ENCODE measurements around the gene CCDC148.
"Not testable (repeated sequence)": the region's sequence is repeated elsewhere in the genome, so short reads cannot be mapped to it uniquely, and the experiment has no call there.

CCDC148 gene

GRCh38 chr2:158228943-158229508, 227.5 kb downstream of the CCDC148 start:
- Histone ChIP-seq H3K4me3 (ENCODE audit: low read length) (no peak overlapping the region), H3K27ac (ENCODE audit: low read length) (no peak overlapping the region), H3K4me1 (ENCODE audit: insufficient read depth, low read length) (no peaks in the 10 kb centered on the region), H3K9me3 (ENCODE audit: insufficient read depth, low read depth, low read length) (no peaks in the 10 kb centered on the region), H3K9ac (ENCODE audit: low read depth, low read length) (no peak overlapping the region), H3K36me3 (ENCODE audit: insufficient read depth, low read depth, low read length) (no peaks in the 10 kb centered on the region), H3K27me3 (ENCODE audit: insufficient read depth, low read length) (no peaks in the 10 kb centered on the region)

DNA sequence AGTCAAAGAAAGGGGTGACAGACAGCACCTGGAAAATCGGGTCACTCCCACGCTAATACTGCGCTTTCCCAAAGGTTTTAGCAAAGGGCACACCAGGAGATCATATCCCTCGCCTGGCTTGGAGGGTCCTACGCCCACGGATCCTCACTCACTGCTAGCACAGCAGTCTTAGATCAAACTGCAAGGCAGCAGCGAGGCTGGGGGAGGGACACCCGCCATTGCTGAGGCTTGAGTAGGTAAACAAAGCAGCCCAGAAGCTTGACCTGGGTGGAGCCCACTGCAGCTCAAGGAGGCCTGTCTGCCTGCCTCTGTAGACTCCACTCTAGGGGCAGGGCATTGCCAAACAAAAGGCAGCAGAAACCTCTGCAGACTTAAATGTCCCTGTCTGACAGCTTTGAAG, 233.5 kb downstream of the CCDC148 start:
- not testable (repeated sequence) for H3K9ac ChIP-seq (ENCODE audit: low read depth, low read length); H3K9me3 ChIP-seq (ENCODE audit: insufficient read depth, low read depth, low read length); H3K4me3 ChIP-seq (ENCODE audit: low read length); H3K27ac ChIP-seq (ENCODE audit: low read length); H3K36me3 ChIP-seq (ENCODE audit: insufficient read depth, low read depth, low read length); H3K27me3 ChIP-seq (ENCODE audit: insufficient read depth, low read length); H3K4me1 ChIP-seq (ENCODE audit: insufficient read depth, low read length)

GRCh38 chr2:158221063-158222020, 235.2 kb downstream of the CCDC148 start:
- H3K9ac ChIP-seq (ENCODE audit: low read depth, low read length) = no peak overlapping the region
- H3K4me3 ChIP-seq (ENCODE audit: low read length) = no peak overlapping the region
- H3K4me1 ChIP-seq (ENCODE audit: insufficient read depth, low read length) = no peaks in the 10 kb centered on the region
- no peaks in the 10 kb centered on the region for H3K27me3 ChIP-seq (ENCODE audit: insufficient read depth, low read length)
- H3K36me3 ChIP-seq (ENCODE audit: insufficient read depth, low read depth, low read length) = no peaks in the 10 kb centered on the region
- H3K27ac ChIP-seq (ENCODE audit: low read length) = no peak overlapping the region
- no peaks in the 10 kb centered on the region for H3K9me3 ChIP-seq (ENCODE audit: insufficient read depth, low read depth, low read length)

GRCh38 chr2:158217593-158217992, 239.0 kb downstream of the CCDC148 start:
- Histone ChIP-seq H3K4me3 (ENCODE audit: low read length) (no peak overlapping the region), H3K27me3 (ENCODE audit: insufficient read depth, low read length) (no peaks in the 10 kb centered on the region), H3K36me3 (ENCODE audit: insufficient read depth, low read depth, low read length) (no peaks in the 10 kb centered on the region), H3K4me1 (ENCODE audit: insufficient read depth, low read length) (peaks cover 14% of the 10 kb centered on the region), H3K9me3 (ENCODE audit: insufficient read depth, low read depth, low read length) (no peaks in the 10 kb centered on the region), H3K27ac (ENCODE audit: low read length) (no peak overlapping the region), H3K9ac (ENCODE audit: low read depth, low read length) (no peak overlapping the region)

DNA sequence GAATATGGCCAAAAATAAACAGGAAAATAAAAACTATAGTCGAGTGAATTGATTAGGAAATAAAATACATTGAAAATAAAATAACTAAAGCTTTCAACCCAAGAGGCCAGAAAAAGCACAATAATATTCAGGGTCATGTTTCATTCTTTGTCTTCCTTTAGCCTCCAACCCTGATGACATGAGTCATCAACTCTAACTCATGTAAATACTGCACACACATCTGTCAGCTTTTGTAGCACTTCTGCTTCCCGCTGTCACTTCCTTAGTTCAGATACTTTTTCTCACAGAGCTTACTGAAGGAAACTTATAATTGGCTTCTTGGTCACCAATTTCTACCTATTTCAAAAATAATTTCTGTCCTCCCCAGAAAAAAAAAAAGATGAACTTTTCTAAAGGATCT, 242.1 kb downstream of the CCDC148 start:
- no peaks in the 10 kb centered on the region for H3K36me3 ChIP-seq (ENCODE audit: insufficient read depth, low read depth, low read length)
- H3K27me3 ChIP-seq (ENCODE audit: insufficient read depth, low read length) = no peaks in the 10 kb centered on the region
- no peak overlapping the region for H3K4me3 ChIP-seq (ENCODE audit: low read length)
- no peaks in the 10 kb centered on the region for H3K9me3 ChIP-seq (ENCODE audit: insufficient read depth, low read depth, low read length)
- H3K4me1 ChIP-seq (ENCODE audit: insufficient read depth, low read length) = peaks cover 14% of the 10 kb centered on the region
- H3K9ac ChIP-seq (ENCODE audit: low read depth, low read length) = no peak overlapping the region
- H3K27ac ChIP-seq (ENCODE audit: low read length) = no peak overlapping the region

DNA sequence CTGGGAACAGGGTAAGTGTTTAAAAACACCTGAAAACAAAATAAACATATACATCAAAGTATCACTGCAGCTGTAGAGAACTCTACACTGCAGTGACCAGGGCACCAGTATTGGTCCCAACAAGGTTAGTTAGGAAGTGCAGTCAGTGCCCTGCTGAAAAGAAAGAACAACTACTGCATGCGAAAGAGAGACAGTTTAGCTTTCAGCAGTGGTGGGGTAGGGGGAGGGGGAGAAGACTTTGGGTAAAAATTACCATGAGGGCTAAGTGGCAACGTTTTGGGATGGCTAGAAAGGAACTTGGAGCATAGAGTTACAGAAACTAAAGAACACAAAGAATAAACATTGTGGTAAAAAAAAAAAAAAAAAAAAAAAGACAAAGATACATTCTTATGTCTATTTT, 242.8 kb downstream of the CCDC148 start:
- H3K4me1 ChIP-seq (ENCODE audit: insufficient read depth, low read length) = peaks cover 14% of the 10 kb centered on the region
- no peaks in the 10 kb centered on the region for H3K36me3 ChIP-seq (ENCODE audit: insufficient read depth, low read depth, low read length)
- no peak overlapping the region for H3K9ac ChIP-seq (ENCODE audit: low read depth, low read length)
- no peak overlapping the region for H3K27ac ChIP-seq (ENCODE audit: low read length)
- H3K9me3 ChIP-seq (ENCODE audit: insufficient read depth, low read depth, low read length) = no peaks in the 10 kb centered on the region
- no peak overlapping the region for H3K4me3 ChIP-seq (ENCODE audit: low read length)
- no peaks in the 10 kb centered on the region for H3K27me3 ChIP-seq (ENCODE audit: insufficient read depth, low read length)

DNA sequence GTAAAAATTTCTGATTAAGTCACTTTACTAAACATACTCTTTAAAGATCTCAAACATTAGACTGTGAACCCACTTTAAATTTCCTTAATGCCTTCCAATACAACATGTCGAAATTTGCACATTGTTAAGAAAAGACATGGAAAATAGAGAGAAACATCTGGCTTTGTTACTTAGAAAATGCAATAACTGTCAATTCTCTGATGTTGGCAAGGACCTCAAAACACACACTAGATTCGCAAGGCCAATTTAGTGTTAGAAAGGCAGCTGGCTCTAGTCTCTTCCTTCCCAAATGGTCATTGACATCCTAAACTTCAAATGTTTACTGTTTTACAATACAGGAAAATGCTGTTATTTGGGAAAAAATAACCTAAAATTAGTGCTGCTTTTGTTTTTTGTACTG, 244.3 kb downstream of the CCDC148 start:
- Histone ChIP-seq H3K4me1 (ENCODE audit: insufficient read depth, low read length) (peaks cover 14% of the 10 kb centered on the region), H3K27ac (ENCODE audit: low read length) (no peak overlapping the region), H3K9ac (ENCODE audit: low read depth, low read length) (no peak overlapping the region), H3K36me3 (ENCODE audit: insufficient read depth, low read depth, low read length) (no peaks in the 10 kb centered on the region), H3K27me3 (ENCODE audit: insufficient read depth, low read length) (no peaks in the 10 kb centered on the region), H3K4me3 (ENCODE audit: low read length) (no peak overlapping the region), H3K9me3 (ENCODE audit: insufficient read depth, low read depth, low read length) (no peaks in the 10 kb centered on the region)

DNA sequence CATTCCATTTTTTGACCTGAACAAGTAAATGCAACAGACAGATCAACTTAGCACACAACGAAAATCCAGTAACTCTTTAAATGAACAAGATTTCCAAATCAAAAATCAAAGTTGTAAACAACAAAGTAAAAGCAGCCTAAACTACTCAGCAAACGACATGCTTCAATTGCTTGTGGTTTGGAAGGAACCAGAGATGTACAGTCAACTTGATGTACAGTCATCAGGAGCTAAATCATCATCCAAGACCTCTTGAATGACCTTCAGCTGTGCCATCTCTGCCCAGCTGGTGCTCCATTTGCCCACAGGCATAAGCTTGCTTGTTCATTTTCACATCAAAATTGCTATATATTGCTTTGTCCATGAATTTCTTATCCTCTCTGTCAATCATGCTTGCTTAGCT, 245.1 kb downstream of the CCDC148 start:
- no peaks in the 10 kb centered on the region for H3K27me3 ChIP-seq (ENCODE audit: insufficient read depth, low read length)
- no peak overlapping the region for H3K27ac ChIP-seq (ENCODE audit: low read length)
- H3K9ac ChIP-seq (ENCODE audit: low read depth, low read length) = no peak overlapping the region
- no peaks in the 10 kb centered on the region for H3K9me3 ChIP-seq (ENCODE audit: insufficient read depth, low read depth, low read length)
- no peaks in the 10 kb centered on the region for H3K36me3 ChIP-seq (ENCODE audit: insufficient read depth, low read depth, low read length)
- H3K4me3 ChIP-seq (ENCODE audit: low read length) = no peak overlapping the region
- peaks cover 14% of the 10 kb centered on the region for H3K4me1 ChIP-seq (ENCODE audit: insufficient read depth, low read length)

- Histone ChIP-seq H3K9ac (ENCODE audit: low read depth, low read length) (no peak overlapping the region), H3K36me3 (ENCODE audit: insufficient read depth, low read depth, low read length) (no peaks in the 10 kb centered on the region), H3K4me3 (ENCODE audit: low read length) (no peak overlapping the region), H3K27ac (ENCODE audit: low read length) (no peak overlapping the region), H3K9me3 (ENCODE audit: insufficient read depth, low read depth, low read length) (no peaks in the 10 kb centered on the region), H3K27me3 (ENCODE audit: insufficient read depth, low read length) (no peaks in the 10 kb centered on the region), H3K4me1 (ENCODE audit: insufficient read depth, low read length) (no peaks in the 10 kb centered on the region)
Measured at GRCh38 chr2:158207354-158207753, 249.2 kb downstream of the CCDC148 start.

DNA sequence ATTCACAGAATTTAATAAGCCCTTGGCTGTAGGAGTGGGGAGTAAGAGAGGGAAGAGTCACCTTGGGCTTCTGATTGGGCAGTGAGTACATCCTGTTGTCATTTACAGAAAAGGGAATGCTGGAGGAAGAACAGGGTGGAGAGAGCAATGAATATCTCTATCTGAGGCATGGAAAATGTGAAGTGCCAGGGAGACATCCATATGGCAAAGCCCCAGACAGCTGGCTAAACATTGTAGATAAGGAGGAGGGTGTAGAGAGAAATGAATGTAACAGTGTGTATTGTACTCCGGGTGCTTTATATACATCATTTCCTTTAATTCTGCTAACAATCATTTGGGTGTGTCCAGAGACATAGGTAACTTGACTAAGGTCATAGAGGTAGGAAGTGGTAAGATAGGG, 251.3 kb downstream of the CCDC148 start:
- H3K4me3 ChIP-seq (ENCODE audit: low read length) = no peak overlapping the region
- no peaks in the 10 kb centered on the region for H3K9me3 ChIP-seq (ENCODE audit: insufficient read depth, low read depth, low read length)
- H3K9ac ChIP-seq (ENCODE audit: low read depth, low read length) = no peak overlapping the region
- no peaks in the 10 kb centered on the region for H3K4me1 ChIP-seq (ENCODE audit: insufficient read depth, low read length)
- no peaks in the 10 kb centered on the region for H3K36me3 ChIP-seq (ENCODE audit: insufficient read depth, low read depth, low read length)
- H3K27me3 ChIP-seq (ENCODE audit: insufficient read depth, low read length) = no peaks in the 10 kb centered on the region
- H3K27ac ChIP-seq (ENCODE audit: low read length) = no peak overlapping the region

GRCh38 chr2:158204741-158205165, 251.8 kb downstream of the CCDC148 start:
- Histone ChIP-seq H3K4me1 (ENCODE audit: insufficient read depth, low read length) (no peaks in the 10 kb centered on the region), H3K9ac (ENCODE audit: low read depth, low read length) (no peak overlapping the region), H3K4me3 (ENCODE audit: low read length) (no peak overlapping the region), H3K27ac (ENCODE audit: low read length) (no peak overlapping the region), H3K36me3 (ENCODE audit: insufficient read depth, low read depth, low read length) (no peaks in the 10 kb centered on the region), H3K9me3 (ENCODE audit: insufficient read depth, low read depth, low read length) (no peaks in the 10 kb centered on the region), H3K27me3 (ENCODE audit: insufficient read depth, low read length) (no peaks in the 10 kb centered on the region)

DNA sequence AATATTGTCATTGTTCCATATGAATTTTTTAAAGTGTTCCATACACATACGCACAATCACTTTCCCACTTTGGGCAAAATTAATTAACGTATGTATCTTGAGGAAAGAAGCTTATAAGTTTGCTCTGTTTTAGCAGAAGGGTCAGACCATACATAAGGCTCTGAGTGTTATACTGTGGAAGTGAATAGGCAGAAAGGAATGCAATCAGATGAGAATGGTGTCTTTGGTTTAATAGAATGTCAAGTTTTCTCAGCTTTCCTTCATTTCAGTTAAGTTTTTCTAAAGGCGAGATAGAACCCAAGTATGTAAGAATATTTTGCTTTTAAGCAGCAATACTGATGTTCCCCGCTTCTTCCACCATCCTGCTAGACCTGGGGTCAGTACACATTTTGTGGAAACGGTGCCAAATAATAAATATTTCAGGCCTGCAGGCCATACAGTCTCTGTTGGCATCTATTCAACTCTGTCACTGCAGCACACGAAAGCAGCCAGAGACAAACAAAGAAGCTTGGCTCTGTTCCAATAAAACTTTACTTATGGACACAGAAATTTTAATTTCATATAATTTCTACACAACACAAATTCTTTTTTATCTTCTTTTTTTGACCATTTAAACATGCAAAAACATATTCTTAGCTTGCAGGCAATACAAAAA, 254.3 kb downstream of the CCDC148 start:
- no peak overlapping the region for H3K27ac ChIP-seq (ENCODE audit: low read length)

More for the DNA sequence above, 254.3 kb downstream of the CCDC148 start:
- Histone ChIP-seq H3K4me3 (ENCODE audit: low read length) (no peak overlapping the region), H3K9ac (ENCODE audit: low read depth, low read length) (no peak overlapping the region), H3K36me3 (ENCODE audit: insufficient read depth, low read depth, low read length) (no peaks in the 10 kb centered on the region), H3K4me1 (ENCODE audit: insufficient read depth, low read length) (no peaks in the 10 kb centered on the region), H3K27me3 (ENCODE audit: insufficient read depth, low read length) (no peaks in the 10 kb centered on the region), H3K9me3 (ENCODE audit: insufficient read depth, low read depth, low read length) (no peaks in the 10 kb centered on the region)

Data from iPS-20b (cell line).